Cardiac atrium fibroblast (primary cell): ENCODE data around the gene F2RL1. TPM values are rescaled to one million over a fixed set of nuclear protein-coding genes. Genes with fewer than 3 reads are reported as not detected.

Source experiments
- total RNA-seq: library from RNA; depleted of rRNA; stranded (reverse); fragments of >200 nt; gene quantifications from 2 replicates; pipeline ENCODE4 v1.2.3, GENCODE V29; 2015

F2RL1 gene, protein sequence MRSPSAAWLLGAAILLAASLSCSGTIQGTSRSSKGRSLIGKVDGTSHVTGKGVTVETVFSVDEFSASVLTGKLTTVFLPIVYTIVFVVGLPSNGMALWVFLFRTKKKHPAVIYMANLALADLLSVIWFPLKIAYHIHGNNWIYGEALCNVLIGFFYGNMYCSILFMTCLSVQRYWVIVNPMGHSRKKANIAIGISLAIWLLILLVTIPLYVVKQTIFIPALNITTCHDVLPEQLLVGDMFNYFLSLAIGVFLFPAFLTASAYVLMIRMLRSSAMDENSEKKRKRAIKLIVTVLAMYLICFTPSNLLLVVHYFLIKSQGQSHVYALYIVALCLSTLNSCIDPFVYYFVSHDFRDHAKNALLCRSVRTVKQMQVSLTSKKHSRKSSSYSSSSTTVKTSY
- 24.2 and 35.8 TPM in 2 replicates for total RNA-seq

DNA sequence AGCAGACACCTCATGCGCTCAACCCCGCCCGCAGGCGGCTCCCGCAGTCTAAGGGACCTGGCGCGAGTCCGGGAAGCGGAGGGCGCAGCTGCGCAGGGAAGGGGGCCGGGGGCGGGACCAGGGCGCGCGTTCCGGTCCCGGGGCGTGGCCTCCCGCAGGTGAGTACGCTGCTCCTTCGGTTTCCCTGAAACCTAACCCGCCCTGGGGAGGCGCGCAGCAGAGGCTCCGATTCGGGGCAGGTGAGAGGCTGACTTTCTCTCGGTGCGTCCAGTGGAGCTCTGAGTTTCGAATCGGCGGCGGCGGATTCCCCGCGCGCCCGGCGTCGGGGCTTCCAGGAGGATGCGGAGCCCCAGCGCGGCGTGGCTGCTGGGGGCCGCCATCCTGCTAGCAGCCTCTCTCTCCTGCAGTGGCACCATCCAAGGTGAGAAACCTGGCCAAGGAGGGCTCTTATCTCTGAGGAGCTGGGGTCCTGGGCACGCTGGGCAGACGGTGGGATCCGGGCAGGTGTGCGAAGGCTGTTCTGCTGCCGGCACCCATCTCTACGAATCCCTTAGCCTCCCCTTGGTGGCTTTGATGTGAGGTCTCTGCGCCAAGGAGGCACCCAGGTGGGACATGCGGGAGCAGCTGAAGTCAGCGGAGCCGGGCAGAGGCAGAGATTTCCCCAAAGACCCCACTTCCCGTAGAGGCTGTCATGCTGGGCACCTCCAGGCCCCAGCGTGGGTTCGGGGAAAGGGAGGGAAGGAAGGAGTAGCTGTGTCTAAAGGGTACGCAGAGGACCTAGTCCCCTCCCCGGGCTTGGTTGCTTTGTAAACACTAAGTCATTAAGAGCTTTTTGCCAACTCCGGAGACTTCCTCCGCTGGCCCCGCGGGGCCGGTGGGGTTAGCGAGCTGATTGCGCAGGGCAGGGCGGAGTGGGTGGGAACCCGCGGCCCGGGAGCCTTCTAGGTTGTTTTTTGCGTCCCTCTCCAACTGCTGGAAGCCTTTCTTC, at the start of gene F2RL1:
TSS of gene F2RL1 (plus strand) at position 187 of the 988 bp plus-strand sequence. CDS start at position 340, 153 bp downstream.

DNA sequence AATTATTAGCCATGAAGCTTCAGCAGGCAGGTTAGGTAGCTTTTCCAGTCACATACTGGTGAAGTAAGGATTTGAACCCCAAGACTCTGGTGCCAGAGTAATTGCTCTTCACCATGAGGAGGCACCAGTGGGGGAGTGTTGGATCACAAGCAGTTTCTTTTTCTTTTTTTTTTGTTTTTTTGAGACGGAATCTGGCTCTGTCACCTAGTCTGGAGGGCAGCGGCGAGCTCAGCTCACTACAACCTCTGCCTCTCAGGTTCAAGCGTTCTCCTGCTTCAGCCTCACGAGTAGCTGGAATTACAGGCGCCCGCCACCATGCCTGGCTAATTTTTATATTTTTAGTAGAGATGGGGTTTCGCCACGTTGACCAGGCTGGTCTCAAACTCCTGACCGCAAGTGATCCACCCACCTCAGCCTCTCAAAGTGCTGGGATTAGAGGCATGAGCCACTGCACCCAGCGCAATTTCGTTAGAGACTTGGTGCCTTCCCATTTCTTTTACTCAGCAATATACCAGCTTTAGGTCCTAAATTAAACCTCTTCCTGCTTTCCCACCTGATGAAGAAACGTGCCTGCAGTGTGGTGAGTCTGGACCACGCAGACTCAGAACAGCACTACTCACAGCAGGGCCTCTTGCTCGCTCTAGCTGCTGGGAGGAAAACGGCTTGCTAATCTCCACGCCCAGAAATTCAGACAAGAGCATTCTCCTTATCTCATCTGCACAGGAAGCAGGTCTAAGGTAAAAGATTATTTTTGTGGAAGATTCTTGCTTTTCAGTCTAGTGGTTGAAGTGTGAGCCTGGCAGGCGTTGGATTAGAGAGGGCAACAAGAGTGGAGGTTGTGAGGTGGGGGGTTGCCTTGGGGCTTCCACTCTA, 30.8 kb downstream of the F2RL1 start, which contains the start of gene S100Z:
TSS of gene S100Z (plus strand) at position 596 of the 873 bp plus-strand sequence. CDS start 25,346 bp downstream, outside the sequence.

Other genes with a start within 250 kb of the F2RL1 start
- gene F2RL2, start 195.6 kb upstream of the F2RL1 start, total RNA-seq: 2.9 and 7.5 TPM in 2 replicates
- 127 and 138 TPM in 2 replicates for gene F2R, start 102.9 kb upstream of the F2RL1 start, total RNA-seq
- not detected in 2 replicates for gene S100Z, start 31.0 kb downstream of the F2RL1 start, total RNA-seq
- gene CRHBP, start 134.0 kb downstream of the F2RL1 start, total RNA-seq: 13.8 TPM in 1 of 2 replicates, not detected in the other
- 10.8 and 15.4 TPM in 2 replicates for gene AGGF1, start 211.4 kb downstream of the F2RL1 start, total RNA-seq